ENCODE results near the gene SHROOM3. TPM values are rescaled to one million over a fixed set of nuclear protein-coding genes. Genes with fewer than 3 reads are reported as not detected.
A peak's percentile ranks its signal among the peaks of the same experiment; 100 is the strongest.

The SHROOM3 gene
- total RNA-seq, 4 donors from 2014 or later = 20.3 to 50.9 (median 34.9) TPM

DNA sequence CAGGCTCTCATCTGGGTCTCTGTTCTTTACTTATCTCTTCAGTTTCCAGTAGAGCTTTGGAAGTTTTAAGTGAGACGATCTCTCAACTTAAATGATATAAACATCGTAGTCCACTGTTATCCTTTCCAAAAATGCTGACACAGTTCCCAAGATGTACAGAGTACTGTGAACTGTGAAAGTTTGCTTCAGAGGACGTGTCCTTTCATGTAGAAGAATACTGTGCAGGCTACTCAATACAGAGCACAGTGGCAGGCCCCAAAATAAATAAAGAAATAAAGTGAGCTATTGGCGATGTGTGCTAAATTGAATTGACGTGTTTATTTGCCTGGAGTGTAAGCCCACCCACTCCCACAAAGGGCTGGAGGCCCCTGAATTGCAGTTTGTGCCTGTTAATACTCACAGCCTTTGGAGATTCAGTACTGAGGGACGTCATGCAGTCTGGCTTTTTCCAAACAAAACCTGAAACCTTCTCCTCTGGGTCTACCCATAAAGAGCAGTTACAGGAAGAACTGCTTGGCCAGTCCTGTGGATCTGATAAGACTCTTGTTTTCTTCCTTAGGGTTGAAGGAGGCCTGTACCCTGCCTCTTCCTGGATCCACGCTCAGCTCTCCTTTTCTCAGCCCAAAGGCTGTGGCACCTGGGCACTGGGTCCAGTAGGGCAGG lies 396.8 kb downstream of the SHROOM3 start:
- Histone ChIP-seq H3K27ac (peak overlapping the region; percentile 30 to 77 (median 70)), H3K27me3 (no peaks in the 10 kb centered on the region), H3K9me3 (no peaks in the 10 kb centered on the region), H3K4me1 (peaks cover 4 to 23% (median 18%) of the 10 kb centered on the region in 3 donors), H3K4me3 (no peak overlapping the region), H3K36me3 (no peaks in the 10 kb centered on the region)
- no peak for DNase-seq
- intact Hi-C loops (cut with DNase I) = no loop called here
- 39 to 52% methylated on average over 7 of the region's 7 CpGs for WGBS, 2 donors
- TF ChIP-seq POLR2A (IDR thresholded peaks at IDR 0.05) = no peak
- TF ChIP-seq, protein P1, sequence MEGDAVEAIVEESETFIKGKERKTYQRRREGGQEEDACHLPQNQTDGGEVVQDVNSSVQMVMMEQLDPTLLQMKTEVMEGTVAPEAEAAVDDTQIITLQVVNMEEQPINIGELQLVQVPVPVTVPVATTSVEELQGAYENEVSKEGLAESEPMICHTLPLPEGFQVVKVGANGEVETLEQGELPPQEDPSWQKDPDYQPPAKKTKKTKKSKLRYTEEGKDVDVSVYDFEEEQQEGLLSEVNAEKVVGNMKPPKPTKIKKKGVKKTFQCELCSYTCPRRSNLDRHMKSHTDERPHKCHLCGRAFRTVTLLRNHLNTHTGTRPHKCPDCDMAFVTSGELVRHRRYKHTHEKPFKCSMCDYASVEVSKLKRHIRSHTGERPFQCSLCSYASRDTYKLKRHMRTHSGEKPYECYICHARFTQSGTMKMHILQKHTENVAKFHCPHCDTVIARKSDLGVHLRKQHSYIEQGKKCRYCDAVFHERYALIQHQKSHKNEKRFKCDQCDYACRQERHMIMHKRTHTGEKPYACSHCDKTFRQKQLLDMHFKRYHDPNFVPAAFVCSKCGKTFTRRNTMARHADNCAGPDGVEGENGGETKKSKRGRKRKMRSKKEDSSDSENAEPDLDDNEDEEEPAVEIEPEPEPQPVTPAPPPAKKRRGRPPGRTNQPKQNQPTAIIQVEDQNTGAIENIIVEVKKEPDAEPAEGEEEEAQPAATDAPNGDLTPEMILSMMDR (IDR thresholded peaks at IDR 0.05) = no peak

Small RNAs within 50 kb of the gene (small RNA-seq; reads per million reads assigned to genes)
- 0 reads per million in 4 donors for gene MIR4450
- 0 reads per million in 4 donors for gene RF00278
- gene RNU6-145P = 0 reads per million in 4 donors

Other genes starting within 250 kb of the SHROOM3 start
- 10 to 100 TPM; 50.3 to 91.2 (median 72.8) TPM for gene SCARB2, start 221.4 kb upstream of the SHROOM3 start, total RNA-seq
- under 1 TPM in 2 of 4 donors, not detected in 2; 0.44 to 0.76 TPM for gene FAM47E, start 183.5 kb upstream of the SHROOM3 start, total RNA-seq
- gene STBD1, start 128.5 kb upstream of the SHROOM3 start, total RNA-seq = 1 to 10 TPM; 1.8 to 3.8 (median 2.4) TPM
- under 1 TPM in 1 of 4 donors, not detected in 3; 0.19 TPM for gene CCDC158, start 14.1 kb upstream of the SHROOM3 start, total RNA-seq